K562 (cell line): ENCODE measurements around the gene SPATA33. TPM values are rescaled to one million over a fixed set of nuclear protein-coding genes. Genes with fewer than 3 reads are reported as not detected.

ENCODE experiments used
- ATAC-seq: fragments of 200-7000 bp; cut with Tn5 transposase; 3 replicates; pipeline ENCODE4 v1.9.1; 2020; ENCODE audit warnings: moderate library complexity
- BruUV-seq: library from RNA; stranded (reverse); fragments of 400-500 nt; replicated peaks from 2 replicates; lab custom pipeline; 2021; lab: Mats Ljungman, UMichigan
- CTCF ChIA-PET: fragments of 300-600 bp; formaldehyde crosslinking; extraction: SDS; loops from one replicate; lab custom pipeline; 2021; ENCODE audit warnings: low intra/inter-chr PET ratio; lab: Yijun Ruan, JAX
- POLR2A ChIA-PET: fragments of 300-600, 350-650 bp; sonication (Branson Sonifier 250); formaldehyde crosslinking; extraction: SDS; loops from one replicate; lab custom pipeline; 2021; ENCODE audit warnings: antibody characterized with exemption, inconsistent platforms; lab: Yijun Ruan, JAX
- DNase-seq, 4 experiments: peaks; one replicate each; pipeline versions ENCODE4 v3.0.0 to v3.0.0-alpha.2; 2011 to 2018; ENCODE audit warnings: low spot score in 3 of 4, mixed read lengths in 3 of 4; ENCODE audit errors: extremely low read depth in 1 of 4
- FAIRE-seq: peaks from 2 replicates; lab custom pipeline; 2011; peaks lifted over from hg19 to GRCh38; lab: Jason Lieb, UNC
- H2AFZ ChIP-seq: 2 replicates; pipeline ENCODE4 v1.6.0; 2011; ENCODE audit warnings: low read depth, low read length, control low read depth, inconsistent platforms
- H3K27ac ChIP-seq: fragments of 200-600 bp; 3 replicates; pipeline ENCODE4 v1.8.0; 2011; ENCODE audit warnings: low read depth, mild to moderate bottlenecking, control low read depth, inconsistent platforms, low read length, moderate library complexity, mixed read lengths; ENCODE audit errors: extremely low read depth
- H3K27me3 ChIP-seq, 2 experiments: fragments of 300-600 bp in 1 of 2; 2 replicates in 1 of 2; 3 replicates in 1 of 2; pipeline versions ENCODE4 v1.6.0 to v1.8.0; 2011; ENCODE audit warnings: inconsistent platforms in 2 of 2, low read length in 2 of 2, mild to moderate bottlenecking in 1 of 2, mixed read lengths in 1 of 2, moderate library complexity in 1 of 2; ENCODE audit not compliant: control insufficient read depth in 2 of 2, insufficient read depth in 2 of 2
- H3K36me3 ChIP-seq: fragments of 300-600 bp; 3 replicates; pipeline ENCODE4 v1.8.0; 2011; ENCODE audit warnings: mild to moderate bottlenecking, low read length, inconsistent platforms; ENCODE audit not compliant: control insufficient read depth, insufficient read depth
- H3K4me1 ChIP-seq, 2 experiments: fragments of 200-600 bp in 1 of 2; replicated peaks in 1 of 2; 2 replicates in 1 of 2; 3 replicates in 1 of 2; pipeline versions ENCODE4 v1.5.1 to v1.8.0; 2011; ENCODE audit warnings: inconsistent platforms in 2 of 2, low read length in 2 of 2, mild to moderate bottlenecking in 1 of 2, mixed read lengths in 1 of 2, moderate library complexity in 1 of 2; ENCODE audit not compliant: control insufficient read depth in 2 of 2, insufficient read depth in 2 of 2
- H3K4me2 ChIP-seq: 2 replicates; pipeline ENCODE4 v1.6.1; 2011; ENCODE audit warnings: low read length, control low read depth, inconsistent platforms, mixed read lengths; ENCODE audit not compliant: insufficient read depth
- H3K4me3 ChIP-seq: fragments of 200-600 bp; sonication (generic), shearing (Covaris generic); 2 replicates; pipeline ENCODE4 v1.5.1; 2016; ENCODE audit warnings: control low read depth, inconsistent platforms
- H3K79me2 ChIP-seq: fragments of 200-600 bp; 3 replicates; pipeline ENCODE4 v1.8.0; 2011; ENCODE audit warnings: low read length, inconsistent platforms; ENCODE audit not compliant: control insufficient read depth, insufficient read depth
- H3K9ac ChIP-seq, 2 experiments: 2 replicates each; pipeline versions ENCODE4 v1.6.0 to v1.6.1; 2011; ENCODE audit warnings: low read depth in 2 of 2, low read length in 2 of 2, control low read depth in 1 of 2, inconsistent platforms in 1 of 2, mild to moderate bottlenecking in 1 of 2, mixed read lengths in 1 of 2; ENCODE audit not compliant: insufficient read depth in 1 of 2
- H3K9me1 ChIP-seq: one replicate; pipeline ENCODE4 v1.6.0; 2011; ENCODE audit warnings: inconsistent platforms, mild to moderate bottlenecking, low read length, moderate library complexity; ENCODE audit not compliant: control insufficient read depth, insufficient read depth
- H3K9me3 ChIP-seq: replicated peaks from 2 replicates; pipeline ENCODE4 v1.5.1; 2011; ENCODE audit warnings: low read depth, low read length, inconsistent platforms; ENCODE audit not compliant: control insufficient read depth, insufficient read depth
- H4K20me1 ChIP-seq: replicated peaks from 2 replicates; pipeline ENCODE4 v1.6.1; 2011; ENCODE audit warnings: low read length, inconsistent platforms, mixed read lengths; ENCODE audit not compliant: control insufficient read depth, insufficient read depth
- CCAR2 ChIP-seq: fragments of 200-400 bp; formaldehyde crosslinking; IDR thresholded peaks from 2 replicates; pipeline ENCODE4 v1.6.1; 2017; ENCODE audit warnings: mild to moderate bottlenecking, low read depth, low read length
- MCM5 ChIP-seq: fragments of 450-650 bp; IDR thresholded peaks from 2 replicates; pipeline ENCODE4 v1.6.1; 2016; ENCODE audit warnings: low read depth
- NR2F6 ChIP-seq: fragments of 450-650 bp; formaldehyde crosslinking; IDR thresholded peaks from 2 replicates; pipeline ENCODE4 v1.4.0; 2020; ENCODE audit warnings: mild to moderate bottlenecking
- POLR2A ChIP-seq: fragments of 450-650 bp; conservative IDR thresholded peaks from 2 replicates; pipeline ENCODE4 v1.6.1; 2016
- POLR2AphosphoS2 ChIP-seq: IDR thresholded peaks from 2 replicates; pipeline ENCODE4 v1.6.1; 2012; ENCODE audit warnings: low read length, improper control_type of control experiment
- POLR2G ChIP-seq: fragments of 200-400 bp; formaldehyde crosslinking; IDR thresholded peaks from 2 replicates; pipeline ENCODE4 v1.6.1; 2017; ENCODE audit warnings: low read depth, mild to moderate bottlenecking, antibody characterized with exemption, low read length, moderate library complexity
- RBFOX2 ChIP-seq: fragments of 200-400 bp; formaldehyde crosslinking; IDR thresholded peaks from 2 replicates; pipeline ENCODE4 v1.6.1; 2017; ENCODE audit warnings: low read depth, mild to moderate bottlenecking, low read length, moderate library complexity
- SMAD4 ChIP-seq: fragments of 250-450 bp; sonication (Bioruptor Pico); conservative IDR thresholded peaks from 2 replicates; pipeline ENCODE4 v1.8.0; 2021; ENCODE audit warnings: inconsistent platforms, mild to moderate bottlenecking, moderate library complexity
- SUPT5H ChIP-seq: fragments of 450-650 bp; IDR thresholded peaks from 2 replicates; pipeline ENCODE4 v1.6.1; 2016
- TGIF2 ChIP-seq: sonication (generic); formaldehyde crosslinking; IDR thresholded peaks from 2 replicates; pipeline ENCODE4 v1.8.1; 2022; ENCODE audit warnings: mild to moderate bottlenecking, missing genetic modification reagents, moderate library complexity
- ZFPM2 ChIP-seq: fragments of 250-450 bp; sonication (Bioruptor Pico); IDR thresholded peaks from 2 replicates; pipeline ENCODE4 v1.5.1; 2022; ENCODE audit warnings: mild to moderate bottlenecking
- ZNF274 ChIP-seq: IDR thresholded peaks from 2 replicates; pipeline ENCODE4 v1.6.1; 2011; ENCODE audit warnings: low read depth, mild to moderate bottlenecking, low read length, moderate library complexity, borderline replicate concordance
- ZSCAN29 ChIP-seq: fragments of 450-650 bp; IDR thresholded peaks from 2 replicates; pipeline ENCODE4 v1.6.1; 2017
- WGBS: fragments of 100-300 bp; shearing (Covaris generic); methylation state at CpG from one replicate; pipeline ENCODE4 v1.1.6; 2016; ENCODE audit warnings: low coverage, mixed read lengths; ENCODE audit not compliant: insufficient coverage; ENCODE audit errors: missing lambda C conversion rate; 5-methylcytosine and 5-hydroxymethylcytosine counted together
- in situ Hi-C: fragments of 300-500 bp; cut with MboI; formaldehyde crosslinking; loops from 4 replicates; pipeline ENCODE4 v1.15.0; 2018; ENCODE audit warnings: inconsistent platforms, mixed read lengths
- intact Hi-C: fragments of 100-400 bp; cut with micrococcal nuclease; formaldehyde crosslinking; loops from 2 replicates; pipeline ENCODE4 v1.14.2; 2022
- polyA plus RNA-seq, 8 experiments: library from polyadenylated mRNA; depleted of rRNA in 4 of 8; stranded (reverse) in 5 of 8; unstranded in 3 of 8; fragments of >200 nt; fragmentation: Nextera tagmentation in 2 of 8; fragmentation: Illumina TruSeq in 1 of 8; extraction: Ambion mirVana in 2 of 8; extraction: Trizol in 1 of 8; gene quantifications; 2 replicates each; pipeline versions ENCODE4 v1.2.1 to v1.2.3, GENCODE V29; 2011 to 2014; ENCODE audit warnings: inconsistent platforms in 1 of 8, missing spikeins in 1 of 8
- total RNA-seq, 7 experiments: library from RNA; depleted of rRNA in 6 of 7; stranded (reverse); fragments of >200 nt in 6 of 7; fragmentation: Illumina TruSeq in 2 of 7; extraction: Trizol in 2 of 7; gene quantifications; 2 replicates each; pipeline versions ENCODE4 v1.2.1 to v1.2.3, GENCODE V29; 2011 to 2021; ENCODE audit warnings: low replicate concordance in 1 of 7

SPATA33 gene
- total and polyA plus RNA-seq, 9 of the 15 experiments (the other 6 are each of a cell fraction or from before 2014, with no cell fraction given) = 4.0 to 20.0 (median 11.8) TPM

GRCh38 chr16:89695875-89696669 lies 38.4 kb downstream of the SPATA33 start:
- TSS peak; percentile 46 for BruUV-seq
- peaks cover 68% of the 10 kb centered on the region for H3K36me3 ChIP-seq
- peaks cover 4% of the 10 kb centered on the region; the same call in 1 of the 2 replicates for H4K20me1 ChIP-seq
- FAIRE-seq (no peak), DNase-seq (peak in 1 of 4 experiments; percentile 12), ATAC-seq (no peak)
- H3K4me3 ChIP-seq = no peak overlapping the region
- H3K4me2 ChIP-seq = no peak overlapping the region
- CTCF ChIA-PET = no interaction called here
- 89% methylated on average over 20 of the region's 25 CpGs for WGBS
- H3K9me3 ChIP-seq = no peaks in the 10 kb centered on the region
- peaks cover 8 to 65% of the 10 kb centered on the region in 2 experiments for H3K4me1 ChIP-seq
- no peaks in the 10 kb centered on the region for H3K27me3 ChIP-seq
- in situ Hi-C loops = no loop called here
- no peak overlapping the region for H2AFZ ChIP-seq
- POLR2A ChIA-PET = interaction anchor here (0.8 to 1.7 kb wide), 4 partner anchors 7 to 10 kb away, joined by 3 to 9 read pairs (median 6); partner anchors contain the start of gene CDK10
- intact Hi-C loops = no loop called here
- H3K27ac ChIP-seq = no peak overlapping the region
- peaks cover 9% of the 10 kb centered on the region for H3K79me2 ChIP-seq
- TF ChIP-seq RBFOX2 (peak; percentile 3; the same call in 1 of the 2 replicates), TGIF2 (CRISPR knock-in tag) (no peak)
- peaks cover 11% of the 10 kb centered on the region for H3K9me1 ChIP-seq
- H3K9ac ChIP-seq = peak overlapping the region in 1 of 2 experiments; percentile 27; a peak in 1 of 4 replicates

GRCh38 chr16:89696670-89697128 lies 39.1 kb downstream of the SPATA33 start:
- intact Hi-C loops (no loop called here), in situ Hi-C loops (no loop called here)
- Histone ChIP-seq H3K79me2 (peaks cover 9% of the 10 kb centered on the region), H3K4me2 (no peak overlapping the region), H3K36me3 (peaks cover 62% of the 10 kb centered on the region; the same call in 2 of the 3 replicates), H3K27me3 (no peaks in the 10 kb centered on the region), H3K9me3 (no peaks in the 10 kb centered on the region), H3K4me1 (peaks cover 8 to 72% of the 10 kb centered on the region in 2 experiments), H3K9ac (peak overlapping the region in 1 of 2 experiments; percentile 37; a peak in 1 of 4 replicates), H4K20me1 (peaks cover 4% of the 10 kb centered on the region; the same call in 1 of the 2 replicates), H3K4me3 (no peak overlapping the region), H3K9me1 (peaks cover 11% of the 10 kb centered on the region), H3K27ac (no peak overlapping the region), H2AFZ (no peak overlapping the region)
- no peak for FAIRE-seq
- ChIA-PET CTCF (no interaction called here), POLR2A (interaction anchor here (0.8 to 1.7 kb wide), 3 partner anchors 8 to 10 kb away, joined by 3 to 9 read pairs (median 4); partner anchors contain the start of gene CDK10)
- peak in 1 of 4 experiments; percentile 22 for DNase-seq
- 68% methylated on average over 15 of the region's 18 CpGs for WGBS
- TF ChIP-seq ZSCAN29 = no peak
- TF ChIP-seq ZFPM2 (CRISPR knock-in tag) = no peak
- peak; percentile 47 for TF ChIP-seq RBFOX2
- no peak for TF ChIP-seq ZNF274
- peak; percentile 68 for TF ChIP-seq POLR2G
- no peak for TF ChIP-seq CCAR2
- no peak for TF ChIP-seq MCM5
- peak; percentile 62; the same call in 1 of the 2 replicates for TF ChIP-seq POLR2AphosphoS2
- peak; percentile 59 for TF ChIP-seq SUPT5H
- no peak for TF ChIP-seq SMAD4 (CRISPR knock-in tag)
- peak; percentile 65 for TF ChIP-seq POLR2A
- no peak for TF ChIP-seq NR2F6
- no TSS peak for BruUV-seq
- no peak for ATAC-seq
